Activated CD4-positive, alpha-beta T cell treated with anti-CD3 and anti-CD28 coated beads, Interleukin-2, amount 50 U/mL, for 16 hours (primary cell): ENCODE results near the gene SLC12A7.

Experiments
- DNase-seq: peaks from one replicate; pipeline ENCODE4 v3.0.0-alpha.2; 2020

SLC12A7 gene

GRCh38 chr5:1058988-1059883 is 52.6 kb downstream of the SLC12A7 start:
- no peak for DNase-seq

- no peak for DNase-seq
Observed at GRCh38 chr5:1058083-1058945, 53.5 kb downstream of the SLC12A7 start.

DNA sequence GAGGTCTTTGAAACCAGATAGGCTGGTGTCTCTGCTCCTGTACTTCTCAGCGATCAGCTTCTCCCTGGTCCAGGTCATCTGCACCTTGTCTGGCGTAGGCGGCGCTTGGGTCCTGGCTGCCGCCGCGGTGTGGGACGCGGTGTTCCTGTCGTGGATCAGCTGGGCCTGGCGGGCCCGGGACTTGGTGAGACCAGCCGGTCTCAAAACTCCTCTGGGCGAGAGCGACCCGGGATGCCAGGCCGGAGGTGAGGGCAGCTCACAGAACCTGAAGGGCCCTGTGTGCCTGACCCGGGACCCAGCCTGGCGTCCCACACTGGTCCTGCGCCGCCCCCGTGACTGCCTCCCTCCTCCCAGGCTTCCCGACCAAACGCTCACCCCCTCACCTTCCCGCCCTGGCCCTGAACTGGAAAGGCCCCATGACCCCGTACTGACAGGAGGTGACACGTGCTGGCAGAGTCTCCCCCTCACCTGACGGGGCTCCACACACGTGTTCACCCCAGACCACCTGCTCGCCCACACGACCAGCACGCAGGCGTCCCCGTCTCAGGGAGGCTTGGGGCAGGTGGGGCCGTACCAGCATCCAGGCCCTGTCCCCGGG is 54.3 kb downstream of the SLC12A7 start:
- no peak for DNase-seq

DNA sequence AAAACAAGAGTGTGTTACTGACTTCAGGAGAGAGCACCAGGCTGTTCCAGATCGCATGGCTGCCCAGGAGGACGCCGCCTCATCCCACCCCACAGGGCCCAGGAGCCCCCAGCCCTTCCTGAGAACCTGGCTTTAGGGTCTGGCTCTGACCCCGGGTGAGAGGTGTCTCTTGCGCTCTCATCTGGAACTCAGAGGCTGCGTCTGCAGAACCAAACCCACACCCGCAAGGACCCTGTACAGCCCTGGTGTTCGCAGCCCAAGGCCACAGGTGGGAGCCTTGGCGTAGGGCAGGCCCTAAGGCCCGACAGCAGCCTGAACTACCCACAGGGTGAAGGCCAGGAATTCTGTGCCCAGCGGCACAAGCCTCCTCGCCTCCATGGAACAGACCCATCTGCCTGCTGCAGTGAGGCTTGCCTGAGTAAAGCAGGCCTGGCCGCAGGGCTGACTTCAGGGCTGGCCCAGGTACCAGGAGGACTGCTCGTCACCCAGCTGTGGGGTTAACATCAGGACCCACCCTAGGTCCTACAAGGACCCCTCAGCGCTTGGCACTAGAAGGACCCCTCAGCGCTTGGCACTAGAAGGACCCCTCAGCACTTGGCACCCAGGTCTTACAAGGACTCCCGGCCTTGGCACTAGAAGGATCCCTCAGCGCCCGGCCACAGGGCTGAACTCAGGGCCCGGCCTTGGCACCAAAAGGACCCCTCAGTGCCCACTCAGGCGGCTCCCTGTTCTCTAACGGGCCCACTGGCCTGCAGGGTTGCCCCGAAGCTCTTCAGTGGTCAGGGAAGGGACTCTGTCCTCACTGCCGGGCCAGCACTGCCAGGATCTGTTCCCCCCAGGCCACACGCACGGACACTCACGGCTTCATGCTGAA is 55.0 kb downstream of the SLC12A7 start:
- DNase-seq, result no peak

DNA sequence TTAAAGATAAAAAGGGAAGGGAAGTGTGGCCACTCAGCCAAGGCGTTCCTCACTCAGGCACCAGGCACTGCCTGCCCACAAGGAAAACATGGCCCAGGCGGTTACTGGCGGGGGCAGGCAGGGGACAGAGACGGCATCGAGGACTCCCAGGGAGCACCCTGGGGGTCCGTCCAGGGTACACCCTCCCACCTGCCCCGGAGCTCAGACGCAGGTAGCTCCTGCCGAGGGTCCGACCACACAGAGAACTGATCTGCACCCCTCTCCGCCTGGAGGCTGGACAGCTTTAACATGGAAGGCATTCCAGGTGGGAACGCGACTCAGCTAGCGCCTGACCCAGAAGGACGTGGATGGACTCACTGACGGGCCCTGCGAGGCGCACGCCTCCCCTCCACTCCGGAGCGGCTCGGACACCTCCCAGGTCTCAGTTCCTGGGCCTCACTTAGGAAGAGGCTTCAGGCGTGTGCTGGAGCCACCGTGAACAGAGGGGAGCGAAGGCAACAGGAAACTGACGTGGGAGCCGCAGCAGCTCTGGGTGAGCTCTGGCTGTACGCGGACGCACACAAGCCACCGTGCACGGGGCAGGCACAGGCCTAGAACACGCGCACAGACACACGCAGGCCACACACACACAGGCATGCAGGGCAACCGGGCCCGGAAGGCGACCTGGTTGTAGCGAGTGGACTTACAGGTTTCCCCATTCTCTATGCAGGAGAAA is 55.8 kb downstream of the SLC12A7 start:
- DNase-seq, result no peak

GRCh38 chr5:1054799-1055775 is 56.8 kb downstream of the SLC12A7 start:
- DNase-seq, result no peak

DNA sequence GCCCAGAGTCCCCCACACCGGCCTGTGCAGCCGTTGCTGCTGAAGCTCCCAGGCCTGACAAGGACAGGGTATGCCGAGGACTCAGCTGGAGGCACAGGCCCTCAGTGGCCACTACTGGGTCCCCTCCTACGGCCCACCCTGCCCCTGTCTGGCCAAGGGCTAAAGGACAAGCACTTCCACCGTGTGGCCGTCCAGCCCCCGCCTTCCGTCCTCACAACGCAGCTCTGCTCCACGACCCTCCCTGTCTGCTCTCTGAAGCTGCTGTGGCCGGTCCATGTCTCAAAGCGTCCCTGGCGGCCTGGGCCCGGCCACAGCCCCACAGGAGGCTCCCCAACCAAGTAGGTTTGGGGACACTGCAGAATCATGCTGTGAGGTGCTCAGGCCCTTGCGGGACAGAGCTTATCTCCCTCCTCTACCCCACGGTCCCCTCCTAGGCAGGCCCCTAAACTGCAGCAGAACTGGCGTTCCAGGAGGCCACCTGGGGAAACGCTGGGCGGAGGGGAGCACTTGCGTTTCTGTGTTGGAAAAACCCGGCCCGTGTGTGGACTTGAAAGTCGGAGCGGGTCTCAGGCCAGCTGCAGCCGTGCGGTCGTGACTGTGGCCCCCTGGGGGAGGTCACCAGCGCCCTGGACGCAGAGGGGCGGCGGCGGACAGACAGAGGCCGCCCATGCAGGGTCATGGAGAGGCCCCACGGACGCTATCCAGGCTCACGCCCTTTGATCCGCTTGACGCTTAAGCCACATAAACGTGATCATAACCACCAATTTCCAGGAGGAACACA is 57.7 kb downstream of the SLC12A7 start:
- no peak for DNase-seq

DNA sequence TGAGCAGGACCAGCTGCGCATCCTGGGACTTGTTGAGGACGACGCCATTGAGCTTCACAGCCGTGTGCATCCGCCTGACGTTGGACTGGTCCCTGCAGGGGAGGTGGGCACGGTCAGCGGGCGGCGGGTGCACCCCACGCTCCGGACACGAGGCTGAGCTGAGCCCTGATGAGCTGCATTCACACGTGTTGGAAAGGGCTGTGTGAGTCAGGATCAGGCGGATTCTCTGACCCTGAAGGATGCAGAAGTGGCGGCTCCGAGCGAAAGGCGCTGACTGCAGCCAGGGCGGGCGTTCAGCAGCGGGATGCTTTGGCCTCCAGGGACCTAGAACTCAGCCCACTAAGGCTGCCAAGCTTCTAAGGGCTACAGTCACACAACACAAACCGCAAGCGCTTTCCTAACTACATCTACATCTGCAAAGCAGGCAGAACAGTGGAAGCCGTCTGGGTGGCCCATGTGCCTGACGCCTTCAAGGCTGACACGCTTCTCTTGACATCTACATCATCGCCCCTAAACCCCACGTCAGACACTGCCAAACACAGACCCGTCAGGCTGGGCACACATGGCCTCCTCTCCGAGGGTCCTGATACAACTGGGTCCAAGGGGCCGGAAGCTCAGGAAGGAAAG is 58.4 kb downstream of the SLC12A7 start:
- no peak for DNase-seq

DNA sequence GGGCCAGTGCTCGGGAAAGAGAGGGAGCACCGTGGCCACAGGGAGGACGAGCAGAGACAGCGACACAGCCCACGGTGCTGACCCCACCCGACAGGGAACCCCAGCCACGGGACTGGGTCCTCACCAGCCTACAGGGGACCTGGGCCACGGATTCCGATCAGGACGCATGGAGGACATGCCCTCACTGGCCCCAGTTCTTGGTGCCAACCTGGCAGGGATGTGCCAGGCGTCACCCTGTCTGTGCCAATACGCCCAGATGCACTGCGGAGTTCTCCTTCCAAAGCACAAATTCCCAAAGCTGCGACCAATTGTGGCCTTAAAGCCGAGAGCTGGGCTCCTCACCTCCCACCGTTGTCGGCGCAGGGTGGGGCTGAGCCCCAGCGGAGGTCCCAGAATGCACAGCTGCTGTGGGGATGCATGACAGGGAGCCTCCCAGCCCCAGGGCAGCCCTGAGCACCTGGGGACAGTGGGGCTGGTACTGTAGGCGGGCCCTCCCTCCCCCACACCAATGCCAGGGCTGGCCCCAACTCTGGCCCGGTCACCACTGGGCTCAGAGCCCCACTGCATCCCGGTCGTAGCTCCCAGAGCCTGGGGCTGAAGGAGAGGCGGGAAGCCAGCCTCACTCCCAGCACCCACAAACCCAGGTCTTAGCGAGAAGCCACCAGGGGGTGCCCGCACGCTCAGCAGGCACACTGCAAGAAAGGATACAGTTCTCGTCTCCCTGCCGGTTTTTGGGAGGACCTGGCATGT is 59.0 kb downstream of the SLC12A7 start:
- no peak for DNase-seq

- DNase-seq, result no peak
Observed at GRCh38 chr5:1052076-1052475, 59.8 kb downstream of the SLC12A7 start.

DNA sequence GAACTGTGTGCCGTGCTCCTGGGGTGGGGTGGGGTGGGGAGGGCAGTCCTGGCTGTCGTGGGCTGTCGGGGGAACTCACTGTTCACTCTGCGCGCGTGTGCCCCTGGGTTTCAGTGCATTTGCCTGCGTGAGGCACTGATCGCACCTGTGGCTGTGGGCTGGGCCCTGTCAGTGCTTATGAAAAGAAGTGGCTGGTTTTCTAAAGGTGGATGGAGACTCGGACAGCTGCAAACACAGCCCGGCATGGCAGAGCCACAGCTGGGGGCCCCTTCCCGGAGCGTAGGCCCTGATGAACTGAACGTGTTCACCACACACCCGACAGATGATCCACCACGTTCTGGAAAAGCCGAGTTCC is 60.5 kb downstream of the SLC12A7 start:
- DNase-seq, result no peak

DNA sequence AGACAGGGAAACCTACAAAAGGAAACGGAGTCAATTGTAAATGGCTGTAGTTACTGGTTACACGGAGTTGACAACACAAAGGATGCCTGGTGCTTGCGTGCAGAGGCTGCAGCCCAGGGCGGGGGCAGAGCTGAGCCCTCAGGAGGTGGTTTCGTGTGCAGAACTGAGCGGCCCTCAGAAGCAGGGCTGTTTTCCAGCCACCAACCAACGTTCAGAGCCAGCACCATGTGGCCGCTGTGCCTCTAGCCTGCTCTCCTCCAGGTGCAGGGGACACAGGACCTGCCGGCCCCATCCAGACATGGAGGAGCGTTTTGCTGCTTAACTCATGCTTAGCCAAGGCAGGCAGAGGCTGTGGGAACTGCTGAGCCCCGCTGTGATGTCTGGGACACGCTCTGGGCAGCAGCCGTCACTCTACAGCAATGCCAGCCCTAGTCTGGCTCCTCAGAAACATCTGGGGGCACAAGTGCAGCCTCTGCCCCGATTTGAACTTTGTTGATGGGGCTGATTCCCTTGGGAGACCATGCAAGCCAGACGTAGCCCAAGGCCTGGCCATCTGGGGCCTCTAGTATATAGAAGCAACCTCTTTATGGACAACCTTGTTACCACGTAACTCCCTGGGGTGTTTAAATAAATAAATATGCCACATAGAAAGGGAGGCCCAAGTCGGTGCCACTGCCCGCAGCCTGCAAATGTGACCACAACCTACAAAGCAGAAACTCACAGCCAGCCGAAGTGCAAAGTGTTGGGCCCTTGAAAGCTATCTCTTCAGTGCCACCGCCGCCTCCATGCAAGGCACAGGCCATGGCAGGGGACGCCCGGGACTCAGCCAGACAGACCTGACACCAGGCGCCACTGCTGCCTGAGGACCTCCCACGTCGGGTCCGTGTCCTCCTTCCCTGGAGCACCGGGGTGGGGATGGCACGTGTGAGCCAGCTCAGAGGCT is 61.2 kb downstream of the SLC12A7 start:
- no peak for DNase-seq

GRCh38 chr5:1048861-1049838 is 62.7 kb downstream of the SLC12A7 start:
- DNase-seq, result no peak

GRCh38 chr5:1048162-1048721 is 63.6 kb downstream of the SLC12A7 start:
- no peak for DNase-seq

- no peak for DNase-seq
Observed at GRCh38 chr5:1047332-1047965, 64.4 kb downstream of the SLC12A7 start.
